HG03571 (cell line): ENCODE measurements around the gene SLC5A11.
"Not testable (repeated sequence)": the region's sequence is repeated elsewhere in the genome, so short reads cannot be mapped to it uniquely, and the experiment has no call there.

Source experiments
- ATAC-seq: cut with Tn5 transposase; IDR thresholded peaks from one replicate; pipeline ENCODE4 v1.9.1; 2021; ENCODE audit not compliant: unreplicated experiment

Gene SLC5A11

DNA sequence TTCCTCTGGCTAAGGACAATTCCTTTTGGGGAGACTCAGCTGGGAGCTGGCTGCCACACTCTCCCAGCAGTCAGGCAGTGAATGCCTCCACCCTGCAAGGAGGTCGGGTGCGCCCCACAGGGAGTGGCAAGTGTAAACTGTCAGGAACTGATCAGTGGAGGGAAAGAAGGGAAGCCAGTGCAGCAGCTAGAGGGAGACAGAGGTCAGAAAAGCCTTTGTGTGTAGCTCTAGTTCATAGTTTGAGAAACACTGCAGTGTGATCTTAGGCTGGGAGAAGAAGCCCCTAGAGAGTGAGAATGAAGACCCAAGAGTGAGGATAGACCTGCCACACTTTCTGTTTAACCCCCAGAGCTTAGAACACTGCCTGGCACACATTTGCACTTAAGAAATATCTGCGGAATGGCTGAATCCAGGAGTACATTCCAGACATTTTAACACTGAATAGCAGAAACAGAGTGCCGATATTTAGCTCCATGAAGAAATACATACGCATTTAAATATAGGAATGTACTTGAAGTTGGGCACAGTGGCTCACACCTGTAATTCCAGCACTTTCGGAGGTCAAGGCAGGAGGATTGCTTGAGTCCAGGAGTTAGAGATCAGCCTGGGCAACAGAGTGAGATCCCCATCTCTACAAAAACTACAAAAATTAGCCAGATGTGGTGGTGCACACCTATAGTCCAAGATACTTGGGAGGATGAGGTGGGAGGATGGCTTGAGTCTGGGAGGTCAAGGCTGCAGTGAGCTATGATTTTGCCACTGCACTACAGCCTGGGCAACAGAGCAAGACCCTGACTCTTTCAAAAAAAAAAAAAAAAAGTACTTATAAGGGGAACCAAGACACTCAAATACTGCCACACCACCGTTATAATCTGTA is 11.1 kb upstream of the SLC5A11 start:
- no peak for ATAC-seq

DNA sequence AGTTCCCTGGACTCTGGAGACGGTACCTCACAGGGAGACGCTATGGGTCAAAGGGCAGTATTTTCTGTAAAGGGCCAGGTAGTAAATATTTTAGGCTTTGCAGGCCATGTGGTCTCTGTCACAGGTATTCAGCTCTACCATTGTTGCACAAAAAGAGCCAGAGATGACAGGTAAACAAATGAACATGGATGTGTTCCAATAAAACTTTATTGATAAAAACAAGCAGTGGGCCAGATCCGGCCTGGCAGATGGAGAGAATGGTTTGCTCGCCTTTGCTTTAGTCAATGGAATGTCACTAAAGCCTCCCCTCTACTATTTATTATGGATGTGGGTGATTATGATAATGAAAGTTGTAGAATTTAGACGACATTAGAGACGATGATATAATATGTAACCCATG is 8.9 kb upstream of the SLC5A11 start:
- ATAC-seq: no peak

DNA sequence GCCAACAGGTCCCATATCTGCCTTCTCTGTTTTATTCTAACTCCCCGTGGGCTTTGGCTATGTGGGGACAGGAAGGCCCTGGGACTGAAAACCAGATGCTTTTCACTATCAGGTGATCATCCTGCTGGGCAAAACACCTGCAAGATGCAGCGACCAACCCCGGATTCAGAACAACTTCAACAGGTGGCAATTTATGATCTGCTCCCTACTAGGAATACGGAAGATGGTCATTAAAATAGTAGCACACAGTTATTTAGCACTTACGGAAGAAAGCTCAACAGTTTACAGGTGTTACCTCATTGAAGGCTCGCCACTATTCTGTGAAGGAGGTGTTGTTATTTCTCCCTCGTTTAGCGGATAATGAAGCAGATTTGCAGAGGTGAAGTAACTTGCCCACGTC is 7.8 kb upstream of the SLC5A11 start:
- ATAC-seq: no peak

DNA sequence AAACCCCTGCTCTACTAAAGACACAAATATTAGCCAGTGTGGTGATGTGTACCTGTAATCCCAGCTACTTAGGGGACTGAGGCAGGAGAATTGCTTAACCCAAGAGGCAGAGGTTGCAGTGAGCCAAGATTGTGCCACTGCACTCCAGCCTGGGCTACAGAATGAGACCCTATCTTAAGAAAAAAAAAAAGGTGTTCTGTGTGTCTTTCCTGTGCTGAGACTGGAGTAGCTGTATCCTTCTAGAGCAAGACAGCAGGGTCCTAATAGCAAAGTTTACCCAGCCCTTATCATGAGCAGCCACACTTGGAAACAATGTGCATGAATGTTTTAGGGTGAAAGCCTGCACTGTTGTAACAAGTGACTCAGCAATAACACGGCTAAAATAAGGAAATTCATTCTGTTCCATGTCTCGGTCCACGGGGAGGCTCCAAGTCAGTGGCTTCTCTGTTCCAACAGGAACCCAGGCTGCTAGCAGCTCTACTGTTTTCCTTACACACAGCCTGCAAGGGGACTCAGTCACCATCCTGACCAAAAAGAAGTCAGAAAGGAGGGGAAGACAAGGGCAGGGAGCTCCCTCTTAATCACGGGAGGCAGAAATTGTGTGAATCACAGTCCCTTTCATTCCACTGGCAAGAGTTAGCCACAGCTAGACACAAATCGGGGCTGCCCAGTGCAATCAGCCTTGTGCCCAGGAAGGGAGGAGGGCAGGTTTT is 7.1 kb upstream of the SLC5A11 start:
- no peak for ATAC-seq

DNA sequence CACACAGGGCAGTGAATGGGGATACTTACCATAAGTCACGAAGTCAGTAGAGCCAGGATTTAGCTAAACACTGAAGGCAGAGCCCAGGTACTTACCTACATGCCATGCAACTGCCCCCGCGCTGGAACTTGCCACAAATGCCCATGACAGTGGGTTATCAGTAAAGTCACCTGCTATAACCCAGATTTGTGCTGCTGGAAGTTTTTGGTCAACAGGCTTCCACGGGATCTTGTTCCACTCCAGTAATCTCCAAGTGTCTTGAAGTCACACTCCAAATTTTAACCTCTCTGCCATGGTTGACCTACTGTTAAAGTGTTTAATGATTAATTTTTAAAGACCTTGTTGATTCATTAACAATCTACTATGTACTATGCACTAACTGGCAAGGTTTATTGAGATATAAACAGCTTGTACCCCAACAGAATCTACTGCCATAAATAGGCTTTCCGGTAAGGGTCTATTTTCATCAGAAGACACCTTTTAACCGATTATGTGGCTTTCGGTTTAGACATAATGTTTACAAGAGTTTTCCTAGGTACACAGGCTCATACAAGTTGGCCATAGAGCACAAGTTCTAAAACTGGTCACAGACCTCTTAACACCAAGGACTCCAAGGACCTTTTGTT is 6.3 kb upstream of the SLC5A11 start:
- no peak for ATAC-seq

DNA sequence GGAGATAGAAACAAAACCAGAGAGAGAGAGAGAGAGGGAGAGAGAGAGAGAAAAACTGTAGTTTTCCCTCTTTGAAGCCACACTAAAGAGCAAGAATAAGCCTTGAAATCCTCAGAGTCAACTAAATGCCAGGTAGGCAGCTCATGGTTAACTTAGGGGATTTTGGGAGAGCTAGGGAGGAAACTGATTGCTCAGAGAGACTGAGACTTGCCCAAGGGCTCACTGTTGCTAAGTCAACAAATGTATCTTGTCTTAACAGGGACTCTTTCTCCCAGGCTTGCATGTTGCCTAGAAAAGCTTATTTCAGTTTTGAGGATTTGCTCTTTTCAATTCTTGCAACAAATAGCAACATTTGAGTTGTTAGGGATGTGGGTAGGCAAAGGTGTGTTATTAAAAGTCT is 4.5 kb upstream of the SLC5A11 start:
- ATAC-seq: no peak

DNA sequence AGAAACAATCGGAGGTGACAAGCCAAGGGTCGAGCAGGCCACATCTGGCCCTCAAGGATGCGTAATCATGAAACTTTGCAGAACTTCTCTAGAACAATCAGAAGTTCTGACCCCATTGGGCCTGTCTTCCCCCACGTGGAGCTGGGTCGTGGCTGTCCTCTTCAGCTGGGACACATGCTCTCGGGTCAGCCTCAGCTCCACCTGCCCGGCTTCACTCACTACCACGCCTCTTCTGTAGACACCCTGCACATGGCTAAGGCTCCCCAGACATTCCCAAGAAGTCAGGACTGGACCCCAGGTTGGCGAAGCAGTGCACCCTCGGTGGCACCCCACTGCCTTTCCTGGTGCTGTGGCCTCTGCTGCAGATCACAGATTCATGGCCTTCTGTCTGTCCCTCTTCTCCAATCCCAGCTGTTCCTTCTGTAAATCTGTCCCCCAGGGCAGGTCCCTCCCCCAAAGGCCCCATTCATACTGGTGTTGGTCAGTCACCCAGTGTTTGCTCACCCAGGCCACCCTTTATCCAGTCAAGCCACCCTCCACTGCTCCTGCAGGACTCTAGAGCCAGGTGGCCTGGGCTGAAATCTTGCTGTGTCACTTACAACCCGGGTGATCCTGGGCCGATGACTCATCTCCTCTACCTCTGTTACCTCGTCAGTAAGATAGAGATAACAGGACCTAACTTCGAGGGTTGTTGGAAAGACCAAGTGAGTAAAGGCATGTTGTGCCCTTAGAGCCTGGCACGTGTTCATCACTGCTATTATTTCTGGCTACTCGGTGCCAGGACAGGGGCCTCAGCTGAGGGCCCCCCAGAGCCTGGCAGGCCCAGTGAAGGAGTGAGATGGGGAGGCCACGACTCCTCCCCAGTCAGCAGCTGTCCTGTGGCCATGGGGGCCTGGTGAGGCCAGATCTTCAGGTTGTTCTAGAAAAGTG is 1.4 kb upstream of the SLC5A11 start:
- ATAC-seq: no peak

DNA sequence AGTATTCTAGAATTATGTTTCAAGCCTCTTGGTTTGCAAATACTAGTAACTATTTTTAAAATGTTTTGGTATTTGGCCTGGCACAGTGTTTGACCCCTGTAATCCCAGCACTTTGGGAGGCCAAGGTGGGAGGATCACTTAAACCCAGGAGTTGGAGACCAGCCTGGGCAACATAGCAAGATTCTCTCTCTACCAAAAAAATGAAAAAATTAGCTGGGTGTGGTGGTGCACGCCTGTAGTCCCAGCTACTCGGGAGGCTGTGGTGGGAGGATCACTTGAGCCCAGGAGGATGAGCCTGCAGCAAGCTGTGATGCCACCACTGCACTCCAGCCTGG is 765 bp upstream of the SLC5A11 start:
- not testable (repeated sequence) for ATAC-seq

DNA sequence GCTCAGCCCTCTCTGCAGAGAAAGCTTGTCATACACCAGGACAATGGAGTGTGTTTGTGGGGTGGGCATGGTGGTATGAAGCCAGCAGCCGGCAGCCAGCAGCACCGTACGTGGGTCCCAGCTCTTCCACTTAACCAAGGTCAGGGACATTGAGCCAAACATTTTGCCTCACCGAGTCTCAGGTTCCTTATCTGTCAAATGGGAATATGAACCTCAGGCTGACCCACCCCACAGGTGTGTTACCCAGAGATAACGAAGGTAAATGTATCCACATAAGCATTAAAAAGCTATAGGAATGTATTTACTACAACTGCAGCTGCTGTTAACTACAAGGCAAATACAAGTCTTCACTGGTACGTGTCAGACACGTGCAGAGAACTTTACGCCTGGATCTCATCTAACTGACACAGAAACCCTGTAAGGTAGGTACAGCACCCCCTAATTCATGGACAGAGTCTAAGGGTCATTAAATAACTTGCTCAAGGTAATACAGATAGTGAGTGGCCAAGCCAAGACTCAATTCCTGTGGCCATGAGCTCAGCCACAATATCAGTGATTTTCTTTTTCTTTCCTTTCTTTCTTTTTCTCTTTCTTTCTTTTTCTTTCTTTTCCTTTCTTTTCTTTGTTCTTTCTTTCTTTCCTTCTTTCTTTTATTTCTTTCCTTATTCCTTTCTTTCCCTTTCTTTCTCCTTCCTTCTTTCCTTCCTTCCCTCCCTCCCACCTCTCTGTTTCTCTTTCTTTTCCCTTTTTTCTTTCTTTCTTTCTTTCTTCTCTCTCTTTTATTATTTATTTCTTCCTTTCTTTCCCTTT is 990 bp downstream of the SLC5A11 start:
- ATAC-seq: no peak

DNA sequence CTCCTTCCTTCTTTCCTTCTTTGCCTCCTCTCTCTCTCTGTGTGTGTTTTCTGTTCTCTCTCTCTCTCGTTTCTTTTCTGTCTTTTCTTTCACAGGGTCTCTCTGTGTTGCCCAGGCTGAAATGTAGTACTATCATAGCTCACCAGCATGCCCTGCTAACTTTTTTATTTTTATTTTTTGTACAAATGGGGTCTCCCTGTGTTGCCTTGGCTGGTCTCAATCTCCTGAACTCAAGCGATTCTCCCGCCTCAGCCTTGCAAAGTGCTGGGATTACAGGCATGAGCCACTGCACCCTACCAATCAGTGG is 1.5 kb downstream of the SLC5A11 start:
- ATAC-seq: no peak

DNA sequence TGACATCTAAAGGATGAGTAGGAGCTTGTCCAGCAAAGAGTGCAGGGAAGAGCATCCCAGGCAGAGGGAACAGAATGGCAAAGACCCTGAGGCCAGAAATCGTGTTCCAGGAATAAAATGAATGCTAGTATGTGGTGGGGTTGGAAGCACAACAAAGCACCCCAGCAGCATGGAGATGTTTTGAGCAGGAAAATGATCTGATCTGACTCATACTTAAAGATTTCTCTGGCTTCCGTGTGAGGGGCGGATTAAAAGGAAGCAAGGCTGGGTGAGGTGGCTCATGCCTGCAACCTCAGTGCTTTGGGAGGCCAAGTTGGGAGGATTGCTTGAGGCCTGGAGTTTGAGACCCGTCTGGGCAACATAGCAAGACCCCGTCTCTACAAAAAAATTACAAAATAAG is 2.3 kb downstream of the SLC5A11 start:
- no peak for ATAC-seq

DNA sequence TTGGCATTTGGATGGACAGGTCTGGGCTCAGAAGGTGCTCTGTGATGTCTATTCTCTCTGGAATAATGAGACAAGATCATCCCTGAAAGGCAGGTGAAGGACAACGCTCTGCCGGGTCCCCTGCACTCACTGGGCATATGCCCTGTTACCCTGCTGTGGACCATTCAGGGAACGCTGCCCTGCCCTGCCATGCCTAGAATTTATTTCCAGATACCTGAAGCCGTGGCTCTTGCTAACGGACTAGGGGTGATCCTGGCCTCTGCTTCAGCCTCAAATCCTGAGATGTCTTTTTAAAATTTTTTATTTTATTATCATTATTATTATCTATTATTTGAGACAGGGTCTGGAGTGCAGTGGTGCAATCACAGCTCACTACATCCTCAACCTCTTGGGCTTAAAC is 3.9 kb downstream of the SLC5A11 start:
- no peak for ATAC-seq

DNA sequence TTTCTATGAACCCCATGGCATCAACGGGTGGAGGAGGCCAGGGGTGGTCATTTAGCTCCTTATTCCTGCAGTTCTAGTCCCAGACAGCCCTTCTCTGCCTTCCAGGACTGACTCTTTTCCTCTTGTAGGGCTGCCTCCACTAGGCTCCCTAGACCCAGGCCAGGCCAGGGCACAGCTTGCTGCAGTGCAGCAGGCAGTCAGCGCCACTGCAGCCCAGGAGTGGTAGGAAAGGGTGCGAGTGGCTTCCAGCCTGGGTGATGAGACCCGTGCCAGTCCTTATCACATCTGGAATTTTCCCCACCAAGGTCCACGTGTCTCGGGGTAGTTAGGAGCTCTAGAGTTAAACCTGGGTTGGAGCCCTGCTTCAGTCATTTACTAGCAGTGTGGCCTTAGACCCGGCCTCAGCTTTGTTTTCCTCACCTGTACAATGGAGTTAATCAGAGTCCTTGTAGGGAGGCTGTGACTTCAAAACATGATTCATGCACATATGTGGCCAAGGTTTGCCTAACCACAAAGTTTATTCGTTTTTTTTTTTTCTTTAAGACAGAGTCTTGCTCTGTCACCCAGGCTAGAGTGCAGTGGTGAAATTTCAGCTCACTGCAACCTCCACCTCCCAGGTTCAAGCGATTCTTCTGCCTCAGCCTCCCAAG is 4.7 kb downstream of the SLC5A11 start:
- ATAC-seq: no peak

DNA sequence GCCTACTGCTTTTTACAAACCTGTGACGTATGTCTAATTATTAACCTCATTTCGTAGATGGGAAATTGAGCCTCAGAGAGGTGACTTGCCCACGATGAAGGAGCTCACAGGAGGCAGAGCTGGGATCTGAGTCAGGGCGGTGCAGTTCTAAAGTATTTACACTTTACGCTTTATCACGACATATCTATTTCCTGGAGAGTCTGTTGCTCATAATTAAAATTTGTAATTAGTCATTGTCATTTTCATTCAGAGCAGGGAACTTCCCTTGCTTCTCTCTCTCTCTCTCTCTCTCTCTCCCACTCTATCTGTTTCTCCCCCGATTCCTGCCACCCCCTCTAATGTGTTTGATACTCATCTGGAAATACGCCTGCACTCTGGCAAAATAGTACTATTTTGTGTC is 5.9 kb downstream of the SLC5A11 start:
- no peak for ATAC-seq

DNA sequence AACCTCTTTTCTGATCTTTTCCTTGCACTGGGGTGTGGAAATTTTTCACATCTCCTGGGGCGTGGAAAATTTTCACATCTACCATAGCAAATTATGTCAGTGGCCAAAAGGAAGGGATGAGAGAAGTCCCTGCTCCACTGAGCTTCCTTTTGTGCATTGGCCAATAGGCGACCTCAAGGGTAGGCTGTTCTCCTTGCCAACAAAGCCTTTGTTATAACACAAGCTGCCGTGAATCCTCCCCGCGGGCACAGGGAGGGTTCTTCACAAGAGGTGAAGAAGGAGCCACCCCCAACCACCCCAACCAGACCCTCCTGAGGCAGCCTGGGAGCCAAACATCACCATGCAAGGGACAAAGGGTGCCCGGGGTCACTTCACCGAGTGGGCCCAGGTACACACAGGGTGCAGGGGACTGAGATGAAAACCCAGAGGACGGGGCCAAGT is 6.5 kb downstream of the SLC5A11 start:
- ATAC-seq: no peak

DNA sequence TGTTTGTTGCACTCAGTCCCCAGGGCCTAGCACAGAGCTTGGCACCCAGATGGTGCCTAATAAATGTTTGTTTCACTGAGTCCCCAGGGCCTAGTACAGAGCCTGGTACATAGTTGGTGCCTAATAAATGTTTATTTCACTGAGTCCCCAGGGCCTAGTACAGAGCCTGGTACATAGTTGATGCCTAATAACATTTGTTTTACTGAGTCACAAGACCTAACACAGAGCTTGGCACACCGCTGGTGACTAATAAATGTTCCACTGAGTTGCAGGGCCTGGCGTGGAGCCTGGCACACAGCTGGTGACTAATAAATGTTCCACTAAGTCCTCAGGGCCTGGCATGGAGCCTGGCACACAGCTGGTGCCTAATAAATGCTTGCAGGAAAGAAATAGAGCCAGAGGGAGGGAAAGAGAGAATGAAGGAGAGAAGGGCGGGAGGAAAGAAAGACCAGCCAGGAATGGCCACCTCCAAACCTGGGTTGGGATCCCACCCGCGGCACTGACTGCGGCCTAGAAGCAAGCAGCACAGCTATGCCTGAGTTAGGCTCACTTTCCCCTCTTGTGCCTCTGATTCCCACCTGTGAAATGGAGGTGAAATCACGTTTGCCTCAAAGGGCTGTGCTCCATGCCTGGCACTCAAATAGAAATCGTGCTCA is 7.5 kb downstream of the SLC5A11 start:
- no peak for ATAC-seq

DNA sequence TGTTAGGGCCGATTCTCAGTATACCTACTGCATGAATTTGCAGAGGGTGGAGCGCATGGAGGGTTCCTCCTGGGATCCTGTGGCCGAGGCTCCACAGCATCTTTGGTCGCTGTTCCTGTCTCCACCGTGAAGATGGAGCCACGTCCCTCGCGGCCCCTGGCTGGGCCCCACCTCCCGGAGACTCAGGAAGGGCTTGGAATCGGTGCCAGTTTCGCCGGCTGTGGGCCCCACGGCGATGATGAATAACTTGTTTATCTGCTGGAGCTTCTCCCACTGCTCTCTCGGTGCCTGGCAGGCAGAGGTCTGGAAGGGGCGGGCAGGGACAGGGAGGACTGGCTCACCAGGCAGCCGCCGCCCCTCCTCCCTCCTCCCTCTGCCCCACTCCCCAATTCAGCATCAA is 8.1 kb downstream of the SLC5A11 start:
- ATAC-seq: no peak

DNA sequence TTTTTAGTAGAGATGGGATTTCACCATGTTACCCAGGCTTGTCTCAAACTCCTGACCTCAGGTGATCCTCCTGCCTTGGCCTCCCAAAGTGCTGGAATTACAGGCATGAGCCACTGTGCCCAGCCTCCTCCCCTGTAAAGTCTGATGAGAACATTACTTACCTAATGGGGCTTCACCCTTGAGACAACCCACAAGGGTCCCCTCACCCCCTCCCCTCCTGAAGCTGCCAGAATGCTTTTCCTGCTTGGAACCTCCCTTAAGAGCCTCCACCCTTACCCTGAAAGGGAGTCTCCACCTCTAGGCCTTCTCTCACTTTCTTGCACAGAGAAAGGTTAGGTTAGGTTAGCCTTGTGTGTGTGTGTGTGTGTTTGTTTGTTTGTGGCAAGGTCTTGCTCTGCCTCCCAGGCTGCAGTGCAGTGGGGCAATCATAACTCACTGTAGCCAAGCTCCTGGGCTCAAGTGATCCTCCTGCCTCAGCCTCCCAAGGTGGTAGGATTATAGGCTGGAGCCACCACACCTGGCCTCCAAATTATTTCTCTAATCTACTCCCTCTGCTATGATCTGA is 8.9 kb downstream of the SLC5A11 start:
- no peak for ATAC-seq

DNA sequence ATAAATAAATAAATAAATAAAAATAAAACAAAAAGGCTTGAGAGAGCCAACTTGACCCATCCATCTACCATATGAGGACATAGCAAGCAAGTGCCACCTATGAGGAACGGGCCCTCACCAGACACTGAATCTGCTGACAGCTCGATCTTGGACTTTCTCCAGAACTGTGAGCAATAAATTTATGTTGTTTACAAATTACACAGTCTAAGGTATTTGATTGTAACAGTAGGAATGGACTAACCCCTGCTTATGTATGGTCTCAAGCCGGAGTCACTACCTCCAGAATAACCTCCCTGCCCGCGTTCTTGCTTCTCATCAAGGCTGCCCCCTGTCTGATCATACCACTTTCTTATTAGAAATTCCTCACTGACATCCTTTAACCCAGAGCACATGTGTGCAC is 9.9 kb downstream of the SLC5A11 start:
- no peak for ATAC-seq
